ENCODE data around the gene CPAMD8. TPM values are rescaled to one million over a fixed set of nuclear protein-coding genes. Genes with fewer than 3 reads are reported as not detected.

Gene CPAMD8
- total RNA-seq, 4 donors from 2014 or later, result 6.0 to 15.6 (median 7.6) TPM

DNA sequence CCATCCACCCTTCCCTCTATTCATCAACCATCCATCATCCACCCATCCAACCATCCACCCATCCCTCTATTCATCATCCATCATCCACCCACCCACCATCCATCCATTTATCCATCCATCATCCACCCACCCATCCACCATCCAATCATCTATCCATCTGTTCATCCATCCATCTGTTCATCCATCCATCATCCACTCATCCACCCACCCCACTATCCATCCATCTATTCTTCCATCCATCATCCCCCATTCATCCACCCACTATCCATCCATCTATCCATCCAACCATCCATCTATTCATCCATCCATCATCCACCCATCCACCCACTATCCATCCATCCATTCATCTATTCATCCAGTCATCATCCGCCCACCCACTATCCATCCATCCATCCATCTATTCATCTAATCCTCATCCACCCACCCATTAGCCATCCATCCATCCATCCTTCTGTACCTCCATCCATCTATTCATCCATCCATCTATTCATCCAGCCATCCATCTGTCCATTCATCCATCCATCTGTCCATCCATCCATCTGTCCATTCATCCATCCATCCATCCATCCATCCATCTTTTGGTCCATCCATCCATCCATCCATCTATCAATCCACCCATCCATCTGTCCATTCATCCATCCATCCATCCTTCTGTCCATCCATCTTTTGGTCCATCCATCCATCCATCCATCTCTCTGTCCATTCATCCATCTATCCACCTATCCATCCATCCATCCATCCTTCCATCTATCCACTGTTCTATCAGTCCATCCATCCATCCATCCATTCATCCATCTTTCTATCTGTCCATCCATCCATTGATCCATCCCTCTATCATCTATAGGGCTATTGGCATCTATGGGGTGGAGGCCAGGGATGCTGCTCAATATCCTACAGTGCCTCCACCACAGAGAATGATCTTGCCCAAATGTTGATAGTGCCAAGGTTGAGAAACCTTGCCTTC lies 47.5 kb downstream of the CPAMD8 start:
- H3K9me3 ChIP-seq, result no peaks in the 10 kb centered on the region
- ATAC-seq (no peak), DNase-seq (no peak)
- no peak overlapping the region for H3K27ac ChIP-seq
- H3K36me3 ChIP-seq, result no peaks in the 10 kb centered on the region
- H3K4me3 ChIP-seq, result no peak overlapping the region
- in situ Hi-C loops (cut with MboI; ENCODE audit: low sequenced_read_pairs in 4 of 4) (no loop called here), intact Hi-C loops (cut with DNase I; ENCODE audit: low total_unique reads) (no loop called here)
- TF ChIP-seq, protein P1, sequence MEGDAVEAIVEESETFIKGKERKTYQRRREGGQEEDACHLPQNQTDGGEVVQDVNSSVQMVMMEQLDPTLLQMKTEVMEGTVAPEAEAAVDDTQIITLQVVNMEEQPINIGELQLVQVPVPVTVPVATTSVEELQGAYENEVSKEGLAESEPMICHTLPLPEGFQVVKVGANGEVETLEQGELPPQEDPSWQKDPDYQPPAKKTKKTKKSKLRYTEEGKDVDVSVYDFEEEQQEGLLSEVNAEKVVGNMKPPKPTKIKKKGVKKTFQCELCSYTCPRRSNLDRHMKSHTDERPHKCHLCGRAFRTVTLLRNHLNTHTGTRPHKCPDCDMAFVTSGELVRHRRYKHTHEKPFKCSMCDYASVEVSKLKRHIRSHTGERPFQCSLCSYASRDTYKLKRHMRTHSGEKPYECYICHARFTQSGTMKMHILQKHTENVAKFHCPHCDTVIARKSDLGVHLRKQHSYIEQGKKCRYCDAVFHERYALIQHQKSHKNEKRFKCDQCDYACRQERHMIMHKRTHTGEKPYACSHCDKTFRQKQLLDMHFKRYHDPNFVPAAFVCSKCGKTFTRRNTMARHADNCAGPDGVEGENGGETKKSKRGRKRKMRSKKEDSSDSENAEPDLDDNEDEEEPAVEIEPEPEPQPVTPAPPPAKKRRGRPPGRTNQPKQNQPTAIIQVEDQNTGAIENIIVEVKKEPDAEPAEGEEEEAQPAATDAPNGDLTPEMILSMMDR (IDR thresholded peaks at IDR 0.05 in 4 of 5, conservative IDR thresholded peaks at IDR 0.05 in 1 of 5), result no peak
- no peak for TF ChIP-seq POLR2A (IDR thresholded peaks at IDR 0.05)
- H3K27me3 ChIP-seq, result peaks cover 0 to 3% (median 0%) of the 10 kb centered on the region in 3 donors
- no peaks in the 10 kb centered on the region for H3K4me1 ChIP-seq

DNA sequence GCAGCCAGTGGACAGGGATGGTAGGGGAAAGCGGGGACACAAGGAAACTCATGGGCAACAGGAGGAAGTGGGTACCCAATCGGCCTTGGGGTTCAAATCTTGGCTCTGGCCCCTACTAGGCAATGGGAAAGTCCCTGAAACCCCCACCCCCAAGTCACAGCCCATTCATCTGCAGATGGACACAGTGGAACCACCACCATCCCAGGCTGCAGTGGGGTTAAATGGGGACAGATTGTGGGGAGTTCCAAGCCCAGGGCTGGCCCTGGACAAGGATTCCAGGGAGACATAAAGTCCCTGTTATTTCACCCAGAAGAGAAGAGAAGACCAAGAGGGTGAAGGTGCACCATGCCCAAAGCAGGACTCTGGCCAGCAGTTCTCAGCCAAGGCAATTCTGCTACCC lies 48.5 kb downstream of the CPAMD8 start:
- no peak for DNase-seq
- H3K27ac ChIP-seq, result no peak overlapping the region
- H3K4me1 ChIP-seq, result no peaks in the 10 kb centered on the region
- H3K27me3 ChIP-seq, result no peaks in the 10 kb centered on the region
- intact Hi-C loops (cut with DNase I; ENCODE audit: low total_unique reads), result no loop called here
- H3K9me3 ChIP-seq, result no peaks in the 10 kb centered on the region
- H3K4me3 ChIP-seq, result no peak overlapping the region
- no peaks in the 10 kb centered on the region for H3K36me3 ChIP-seq
- no peak for ATAC-seq
- in situ Hi-C loops (cut with MboI; ENCODE audit: low sequenced_read_pairs in 4 of 4), result no loop called here
- no peak for TF ChIP-seq POLR2A (IDR thresholded peaks at IDR 0.05)
- TF ChIP-seq, protein P1 (IDR thresholded peaks at IDR 0.05 in 4 of 5, conservative IDR thresholded peaks at IDR 0.05 in 1 of 5), result no peak

DNA sequence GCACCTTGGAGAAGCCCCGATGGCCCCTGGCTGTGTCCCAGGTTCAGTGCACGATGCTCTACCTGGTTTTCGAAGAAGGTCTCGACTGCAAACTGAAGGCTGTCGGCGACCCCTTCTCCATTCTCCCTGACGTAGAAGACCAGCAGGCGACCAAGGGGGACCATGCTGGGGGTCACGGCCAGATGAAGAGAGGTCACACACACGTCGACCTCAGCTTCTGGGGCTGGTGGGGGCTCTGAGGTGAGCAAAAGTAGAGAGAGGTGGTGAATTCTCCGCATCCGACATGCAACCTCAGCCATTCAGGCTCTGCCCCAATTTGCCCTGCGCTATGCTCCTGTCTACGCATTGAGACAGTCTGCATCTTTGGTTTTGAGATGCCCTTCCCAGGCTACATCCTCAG lies 49.3 kb downstream of the CPAMD8 start:
- Histone ChIP-seq H3K9me3 (no peaks in the 10 kb centered on the region), H3K36me3 (no peaks in the 10 kb centered on the region), H3K27me3 (no peaks in the 10 kb centered on the region), H3K27ac (no peak overlapping the region), H3K4me3 (no peak overlapping the region), H3K4me1 (no peaks in the 10 kb centered on the region)
- no peak for DNase-seq
- intact Hi-C loops (cut with DNase I; ENCODE audit: low total_unique reads) (no loop called here), in situ Hi-C loops (cut with MboI; ENCODE audit: low sequenced_read_pairs in 4 of 4) (no loop called here)
- no peak for ATAC-seq
- TF ChIP-seq, protein P1 (IDR thresholded peaks at IDR 0.05 in 4 of 5, conservative IDR thresholded peaks at IDR 0.05 in 1 of 5), result no peak
- TF ChIP-seq POLR2A (IDR thresholded peaks at IDR 0.05), result no peak

DNA sequence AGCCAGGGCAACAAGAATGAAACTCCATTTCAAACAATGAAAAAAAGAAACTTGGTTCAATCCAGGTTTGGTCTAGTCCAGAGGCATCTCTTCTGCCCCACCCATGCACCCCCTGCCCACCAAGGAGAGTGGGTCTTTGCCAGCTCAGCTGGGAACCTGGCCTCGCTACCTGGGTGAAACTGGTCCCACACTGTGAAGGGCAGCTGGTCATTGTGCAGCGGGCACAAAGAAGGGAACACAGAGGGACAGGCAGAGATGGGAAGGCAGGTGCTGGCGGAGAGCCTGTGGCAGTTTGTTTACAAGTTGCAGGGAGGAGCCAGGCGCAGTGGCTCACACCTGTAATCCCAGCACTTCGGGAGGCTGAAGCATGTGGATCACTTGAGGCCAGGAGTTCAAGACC lies 50.2 kb downstream of the CPAMD8 start:
- H3K4me3 ChIP-seq, result no peak overlapping the region
- ATAC-seq, result no peak
- in situ Hi-C loops (cut with MboI; ENCODE audit: low sequenced_read_pairs in 4 of 4) (no loop called here), intact Hi-C loops (cut with DNase I; ENCODE audit: low total_unique reads) (no loop called here)
- H3K27me3 ChIP-seq, result no peaks in the 10 kb centered on the region
- TF ChIP-seq, protein P1 (IDR thresholded peaks at IDR 0.05 in 4 of 5, conservative IDR thresholded peaks at IDR 0.05 in 1 of 5), result no peak
- TF ChIP-seq POLR2A (IDR thresholded peaks at IDR 0.05), result no peak
- H3K9me3 ChIP-seq, result no peaks in the 10 kb centered on the region
- H3K4me1 ChIP-seq, result no peaks in the 10 kb centered on the region
- DNase-seq, result no peak
- H3K27ac ChIP-seq, result no peak overlapping the region
- no peaks in the 10 kb centered on the region for H3K36me3 ChIP-seq
